Aorta (tissue), 5 donors: ENCODE results near the gene NACAD. TPM values are rescaled to one million over a fixed set of nuclear protein-coding genes. Genes with fewer than 3 reads are reported as not detected.

Experiments
- ATAC-seq: fragments of 200-7000 bp; cut with Tn5 transposase; one replicate; pipeline ENCODE4 v1.9.1; 2022; ENCODE audit warnings: moderate library complexity; ENCODE audit not compliant: low FRiP score
- DNase-seq, 2 donors: peaks; one replicate each; pipeline ENCODE4 v3.0.0-alpha.2; 2020
- H3K27ac ChIP-seq, 2 donors: one replicate each; pipeline ENCODE4 v1.5.1; 2013; ENCODE audit warnings: low read length in 2 of 2, mild to moderate bottlenecking in 2 of 2, moderate library complexity in 2 of 2, control low read depth in 1 of 2, inconsistent platforms in 1 of 2, low read depth in 1 of 2
- H3K27me3 ChIP-seq, 2 donors: one replicate each; pipeline ENCODE4 v1.6.1; 2013; ENCODE audit warnings: control low read depth in 1 of 2, low read length in 1 of 2, mild to moderate bottlenecking in 1 of 2, moderate library complexity in 1 of 2; ENCODE audit not compliant: insufficient read depth in 2 of 2, control insufficient read depth in 1 of 2
- H3K36me3 ChIP-seq, 2 donors: one replicate each; pipeline ENCODE4 v1.6.1; 2013; ENCODE audit warnings: control low read depth in 1 of 2, low read length in 1 of 2, mild to moderate bottlenecking in 1 of 2; ENCODE audit not compliant: insufficient read depth in 2 of 2, control insufficient read depth in 1 of 2
- H3K4me1 ChIP-seq, 2 donors: one replicate each; pipeline ENCODE4 v1.6.1; 2013; ENCODE audit warnings: low read length in 2 of 2, control low read depth in 1 of 2, mild to moderate bottlenecking in 1 of 2, moderate library complexity in 1 of 2; ENCODE audit not compliant: insufficient read depth in 2 of 2, control insufficient read depth in 1 of 2
- H3K4me3 ChIP-seq, 2 donors: one replicate each; pipeline ENCODE4 v1.5.1; 2013; ENCODE audit warnings: low read length in 2 of 2, control low read depth in 1 of 2, mild to moderate bottlenecking in 1 of 2
- H3K9me3 ChIP-seq: one replicate; pipeline ENCODE4 v1.6.1; 2013; ENCODE audit warnings: mild to moderate bottlenecking, low read length; ENCODE audit not compliant: control insufficient read depth
- WGBS, 2 donors: extraction: QIAGEN DNeasy Blood & Tissue Kit; methylation state at CpG; one replicate each; pipeline ENCODE4 v1.1.7; 2013; 5-methylcytosine and 5-hydroxymethylcytosine counted together
- intact Hi-C, 2 donors: fragments of 100-400 bp; cut with DNase I; formaldehyde crosslinking; loops; one replicate each; pipeline versions ENCODE4 v1.14.2 to v1.15.0; 2022
- polyA plus RNA-seq, 2 donors: library from polyadenylated mRNA; stranded (reverse); fragments of 200-250 nt; gene quantifications; one replicate each; pipeline ENCODE4 v1.2.3, GENCODE V29; 2013
- total RNA-seq, 2 donors: library from RNA; stranded (reverse); fragmentation: NEBNext Ultra II Directional; extraction: Animal tissue kit (Norgen Biotek cat#: 25700); gene quantifications; one replicate each; pipeline ENCODE4 v1.2.1, GENCODE V29; 2021
- donor health status: healthy with polysubstance abuse.
- donor health status: Bipolar disorder and iron deficiency.
- donor health status: DM: no; HTN: no; CAD: no.
- donor health status: DM: no; HTN: no; CAD: no.
- donor health status: DM: yes; HTN: yes; CAD: no.

The NACAD gene
- total and polyA plus RNA-seq, 4 donors: 1.3 to 15.7 (median 12.7) TPM

- intact Hi-C loops: no loop called here
- peaks cover 0 to 5% of the 10 kb centered on the region in 2 donors for H3K36me3 ChIP-seq
- H3K27ac ChIP-seq: no peak overlapping the region
- no peaks in the 10 kb centered on the region for H3K9me3 ChIP-seq
- no peak overlapping the region for H3K4me3 ChIP-seq
- 84% methylated on average over 1 of the region's 1 CpG for WGBS, 2 donors
- ATAC-seq: no peak
- no peak for DNase-seq
- no peaks in the 10 kb centered on the region for H3K27me3 ChIP-seq
- no peaks in the 10 kb centered on the region for H3K4me1 ChIP-seq
Observed at GRCh38 chr7:45075355-45075644, 13.5 kb downstream of the NACAD start.

- no peaks in the 10 kb centered on the region for H3K4me1 ChIP-seq
- intact Hi-C loops: no loop called here
- ATAC-seq: no peak
- peaks cover 0 to 5% of the 10 kb centered on the region in 2 donors for H3K36me3 ChIP-seq
- no peaks in the 10 kb centered on the region for H3K9me3 ChIP-seq
- no peaks in the 10 kb centered on the region for H3K27me3 ChIP-seq
- DNase-seq: peak in 1 of 2 donors; percentile 59
- H3K4me3 ChIP-seq: no peak overlapping the region
- H3K27ac ChIP-seq: no peak overlapping the region
- 88 to 89% methylated on average over 16 of the region's 16 CpGs for WGBS, 2 donors
Observed at GRCh38 chr7:45074528-45075354, 14.0 kb downstream of the NACAD start.

GRCh38 chr7:45073786-45074527, 14.8 kb downstream of the NACAD start:
- no peak overlapping the region for H3K4me3 ChIP-seq
- intact Hi-C loops: no loop called here
- no peak for ATAC-seq
- WGBS, 2 donors: 82 to 83% methylated on average over 15 of the region's 15 CpGs
- no peaks in the 10 kb centered on the region for H3K27me3 ChIP-seq
- peaks cover 0 to 5% of the 10 kb centered on the region in 2 donors for H3K36me3 ChIP-seq
- no peaks in the 10 kb centered on the region for H3K4me1 ChIP-seq
- DNase-seq: peak in 1 of 2 donors; percentile 57
- H3K9me3 ChIP-seq: no peaks in the 10 kb centered on the region
- H3K27ac ChIP-seq: no peak overlapping the region

- ATAC-seq: no peak
Observed at GRCh38 chr7:45073031-45073785, 15.6 kb downstream of the NACAD start.

GRCh38 chr7:45072131-45073030, 16.4 kb downstream of the NACAD start:
- Histone ChIP-seq H3K4me3 (no peak overlapping the region), H3K9me3 (no peaks in the 10 kb centered on the region), H3K27me3 (no peaks in the 10 kb centered on the region), H3K4me1 (no peaks in the 10 kb centered on the region), H3K27ac (no peak overlapping the region), H3K36me3 (peaks cover 0 to 7% of the 10 kb centered on the region in 2 donors)
- DNase-seq (peak in 1 of 2 donors; percentile 57), ATAC-seq (no peak)
- intact Hi-C loops: no loop called here
- WGBS, 2 donors: 76% methylated on average over 13 of the region's 13 CpGs

More at GRCh38 chr7:45073031-45073785, 15.6 kb downstream of the NACAD start:
- Histone ChIP-seq H3K27me3 (no peaks in the 10 kb centered on the region), H3K27ac (no peak overlapping the region), H3K4me1 (no peaks in the 10 kb centered on the region), H3K36me3 (peaks cover 0 to 7% of the 10 kb centered on the region in 2 donors), H3K4me3 (no peak overlapping the region), H3K9me3 (no peaks in the 10 kb centered on the region)
- DNase-seq: peak in 1 of 2 donors; percentile 59
- whole genome bisulfite sequencing, 2 donors: 78 to 85% methylated on average over 17 of the region's 17 CpGs
- intact Hi-C loops: no loop called here

GRCh38 chr7:45071528-45071927, 17.2 kb downstream of the NACAD start:
- H3K4me1 ChIP-seq: no peaks in the 10 kb centered on the region
- no peak overlapping the region for H3K27ac ChIP-seq
- H3K36me3 ChIP-seq: peaks cover 0 to 7% of the 10 kb centered on the region in 2 donors
- no peaks in the 10 kb centered on the region for H3K27me3 ChIP-seq
- DNase-seq: peak in 1 of 2 donors; percentile 31
- H3K4me3 ChIP-seq: no peak overlapping the region
- WGBS, 2 donors: 79 to 84% methylated on average over 3 of the region's 3 CpGs
- H3K9me3 ChIP-seq: no peaks in the 10 kb centered on the region
- no peak for ATAC-seq
- intact Hi-C loops: no loop called here

- intact Hi-C loops: no loop called here
- H3K27me3 ChIP-seq: no peaks in the 10 kb centered on the region
- no peak overlapping the region for H3K4me3 ChIP-seq
- WGBS, 2 donors: 81 to 90% methylated on average over 1 of the region's 1 CpG
- H3K36me3 ChIP-seq: peaks cover 0 to 5% of the 10 kb centered on the region in 2 donors
- no peaks in the 10 kb centered on the region for H3K9me3 ChIP-seq
- ATAC-seq: no peak
- DNase-seq: no peak
- no peaks in the 10 kb centered on the region for H3K4me1 ChIP-seq
- no peak overlapping the region for H3K27ac ChIP-seq
Observed at GRCh38 chr7:45070254-45070642, 18.5 kb downstream of the NACAD start.
